BJ (cell line): ENCODE results near the gene SCML1. TPM values are rescaled to one million over a fixed set of nuclear protein-coding genes. Genes with fewer than 3 reads are reported as not detected.

Experiments
- CTCF ChIA-PET: fragments of 350-600 bp; formaldehyde crosslinking; extraction: SDS; loops from one replicate; lab custom pipeline; 2021; ENCODE audit warnings: antibody characterized with exemption, inconsistent platforms; lab: Yijun Ruan, JAX
- POLR2A ChIA-PET: fragments of 300-600 bp; sonication (Branson Sonifier 250); formaldehyde crosslinking; extraction: SDS; loops from one replicate; lab custom pipeline; 2021; ENCODE audit warnings: antibody characterized with exemption; lab: Charles Lee
- DNase-seq: peaks from one replicate; pipeline ENCODE4 v3.0.0-alpha.2; 2011; ENCODE audit warnings: low read depth
- H3K27me3 ChIP-seq: 2 replicates; pipeline ENCODE4 v1.6.0; 2011; ENCODE audit warnings: low read length; ENCODE audit not compliant: control insufficient read depth, insufficient read depth
- H3K36me3 ChIP-seq: 2 replicates; pipeline ENCODE4 v1.5.1; 2011; ENCODE audit warnings: low read length; ENCODE audit not compliant: control insufficient read depth, insufficient read depth
- H3K4me3 ChIP-seq: 2 replicates; pipeline ENCODE4 v1.5.1; 2011; ENCODE audit warnings: low read depth, mild to moderate bottlenecking, control low read depth, low read length
- polyA plus RNA-seq: library from polyadenylated mRNA; depleted of rRNA; stranded (reverse); fragments of >200 nt; gene quantifications from 2 replicates; pipeline ENCODE4 v1.2.3, GENCODE V29; 2011; rRNA removed
- TF ChIP-seq, protein P1 (sequence below): IDR thresholded peaks from 2 replicates; pipeline ENCODE4 v1.5.1; 2011; ENCODE audit warnings: low read depth, mild to moderate bottlenecking, control low read depth, inconsistent platforms, low read length, moderate library complexity; ENCODE audit not compliant: insufficient read depth

SCML1 gene
- polyA plus RNA-seq, 1 experiment, result 15.0 TPM

DNA sequence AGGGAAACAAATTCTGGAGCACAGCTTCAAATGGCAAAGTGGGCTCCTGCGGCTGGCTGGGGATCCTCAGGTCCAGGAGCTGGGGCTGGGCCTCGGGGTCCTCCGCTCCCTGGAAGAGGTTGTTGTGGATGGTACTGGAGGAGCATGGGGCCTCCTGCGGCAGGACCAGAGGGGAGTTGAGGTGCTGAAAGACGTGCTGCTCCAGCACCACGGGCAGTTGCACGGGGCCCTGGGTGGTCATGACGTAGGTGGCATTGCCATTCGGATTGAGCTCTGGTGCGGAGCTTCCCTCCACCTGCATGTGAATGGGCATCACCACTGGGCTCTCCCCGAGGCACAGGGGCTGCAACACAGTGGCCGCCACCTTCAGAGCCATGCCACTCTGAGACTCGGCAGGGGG is 64.1 kb downstream of the SCML1 start:
- ChIA-PET POLR2A (no interaction called here), CTCF (interaction anchor here (1.6 kb wide), 1 partner anchor 13 kb away, joined by 5 read pairs; no protein-coding TSS in a partner anchor)
- TF ChIP-seq, protein P1, sequence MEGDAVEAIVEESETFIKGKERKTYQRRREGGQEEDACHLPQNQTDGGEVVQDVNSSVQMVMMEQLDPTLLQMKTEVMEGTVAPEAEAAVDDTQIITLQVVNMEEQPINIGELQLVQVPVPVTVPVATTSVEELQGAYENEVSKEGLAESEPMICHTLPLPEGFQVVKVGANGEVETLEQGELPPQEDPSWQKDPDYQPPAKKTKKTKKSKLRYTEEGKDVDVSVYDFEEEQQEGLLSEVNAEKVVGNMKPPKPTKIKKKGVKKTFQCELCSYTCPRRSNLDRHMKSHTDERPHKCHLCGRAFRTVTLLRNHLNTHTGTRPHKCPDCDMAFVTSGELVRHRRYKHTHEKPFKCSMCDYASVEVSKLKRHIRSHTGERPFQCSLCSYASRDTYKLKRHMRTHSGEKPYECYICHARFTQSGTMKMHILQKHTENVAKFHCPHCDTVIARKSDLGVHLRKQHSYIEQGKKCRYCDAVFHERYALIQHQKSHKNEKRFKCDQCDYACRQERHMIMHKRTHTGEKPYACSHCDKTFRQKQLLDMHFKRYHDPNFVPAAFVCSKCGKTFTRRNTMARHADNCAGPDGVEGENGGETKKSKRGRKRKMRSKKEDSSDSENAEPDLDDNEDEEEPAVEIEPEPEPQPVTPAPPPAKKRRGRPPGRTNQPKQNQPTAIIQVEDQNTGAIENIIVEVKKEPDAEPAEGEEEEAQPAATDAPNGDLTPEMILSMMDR, result no peak
- Histone ChIP-seq H3K4me3 (no peak overlapping the region), H3K36me3 (no peaks in the 10 kb centered on the region), H3K27me3 (no peaks in the 10 kb centered on the region)
- no peak for DNase-seq

DNA sequence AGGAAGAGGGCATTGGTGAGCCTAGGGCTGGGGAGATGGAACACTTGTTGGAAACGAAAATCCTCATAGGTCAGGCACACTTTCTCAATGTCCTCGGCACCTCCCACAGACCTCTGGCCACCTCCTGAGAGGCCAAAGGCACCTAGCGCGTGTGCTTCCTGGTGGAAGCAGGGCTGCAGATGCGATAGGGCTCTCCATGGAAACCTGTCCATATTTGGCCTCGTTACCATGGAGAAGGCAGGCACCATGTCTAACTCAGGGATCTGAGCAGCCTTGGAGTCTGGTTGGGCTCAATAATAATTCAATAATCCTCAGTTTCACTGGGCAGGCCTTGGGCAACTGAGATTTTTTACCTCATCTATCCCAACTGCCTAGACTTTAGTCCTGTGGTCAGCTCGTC is 65.5 kb downstream of the SCML1 start:
- no peaks in the 10 kb centered on the region for H3K27me3 ChIP-seq
- CTCF ChIA-PET, result interaction anchor here (0.8 to 1.6 kb wide), 2 partner anchors 12 to 14 kb away, joined by 3 to 5 read pairs; no protein-coding TSS in a partner anchor
- TF ChIP-seq, protein P1, result no peak
- POLR2A ChIA-PET, result no interaction called here
- H3K4me3 ChIP-seq, result no peak overlapping the region
- H3K36me3 ChIP-seq, result no peaks in the 10 kb centered on the region
- no peak for DNase-seq

DNA sequence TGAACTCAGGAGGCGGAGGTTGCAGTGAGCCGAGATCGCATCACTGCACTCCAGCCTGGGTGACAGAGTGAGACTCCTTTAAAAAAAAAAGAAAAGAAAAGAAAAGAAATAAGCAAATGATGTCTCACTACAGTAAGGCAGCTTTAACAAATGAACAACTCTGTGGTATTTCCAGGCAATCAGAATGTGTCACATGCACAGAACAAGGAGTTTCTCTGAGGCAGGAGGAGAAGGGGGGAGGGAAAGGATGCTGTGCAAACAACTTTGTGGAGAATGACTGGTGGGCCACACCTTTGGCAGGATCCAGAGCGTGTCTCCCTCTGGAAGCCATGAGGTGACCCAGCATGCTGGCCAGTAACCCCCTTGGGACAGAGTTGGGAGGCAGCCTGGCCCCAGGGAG is 66.2 kb downstream of the SCML1 start:
- POLR2A ChIA-PET, result no interaction called here
- Histone ChIP-seq H3K4me3 (no peak overlapping the region), H3K36me3 (no peaks in the 10 kb centered on the region), H3K27me3 (no peaks in the 10 kb centered on the region)
- no peak for DNase-seq
- TF ChIP-seq, protein P1, result no peak
- CTCF ChIA-PET, result interaction anchor here (1.5 kb wide), 1 partner anchor 9 kb away, joined by 3 read pairs; no protein-coding TSS in a partner anchor

Other genes with a start within 250 kb of the SCML1 start
- 0.04 TPM in 1 of 2 replicates, not detected in the other for gene RAI2, start 123.8 kb downstream of the SCML1 start, polyA plus RNA-seq